HepG2 (cell line): ENCODE measurements around the gene ECM1. TPM values are rescaled to one million over a fixed set of nuclear protein-coding genes. Genes with fewer than 3 reads are reported as not detected.

ENCODE experiments used
- ARID2 ChIP-seq: sonication (generic); formaldehyde crosslinking; IDR thresholded peaks from 2 replicates; pipeline ENCODE4 v1.8.1; 2022; ENCODE audit warnings: mild to moderate bottlenecking, missing genetic modification reagents, borderline replicate concordance
- ARNTL ChIP-seq: sonication (generic); formaldehyde crosslinking; IDR thresholded peaks from 2 replicates; pipeline ENCODE4 v1.4.0; 2020; ENCODE audit warnings: mild to moderate bottlenecking, missing genetic modification reagents
- ATF5 ChIP-seq: sonication (generic); formaldehyde crosslinking; IDR thresholded peaks from 2 replicates; pipeline ENCODE4 v1.4.0; 2020; ENCODE audit warnings: mild to moderate bottlenecking, low read depth, missing genetic modification reagents
- CBFB ChIP-seq: sonication (generic); formaldehyde crosslinking; IDR thresholded peaks from 2 replicates; pipeline ENCODE4 v1.4.0; 2020; ENCODE audit warnings: missing genetic modification reagents
- DNMT3B ChIP-seq: conservative IDR thresholded peaks from 2 replicates; pipeline ENCODE4 v1.6.1; 2016; ENCODE audit warnings: missing biosample characterization, control low read depth
- ELF1 ChIP-seq: sonication (generic); formaldehyde crosslinking; IDR thresholded peaks from 2 replicates; pipeline ENCODE4 v1.4.0; 2020; ENCODE audit warnings: missing genetic modification reagents
- FOXA3 ChIP-seq: IDR thresholded peaks from 2 replicates; pipeline ENCODE4 v1.6.1; 2016; ENCODE audit warnings: missing genetic modification reagents, missing compliant biosample characterization
- HNRNPLL ChIP-seq: fragments of 200-400 bp; formaldehyde crosslinking; IDR thresholded peaks from 2 replicates; pipeline ENCODE4 v1.6.1; 2017; ENCODE audit warnings: mild to moderate bottlenecking, low read depth, low read length; ENCODE audit not compliant: poor library complexity, severe bottlenecking
- KDM2A ChIP-seq: sonication (generic); formaldehyde crosslinking; IDR thresholded peaks from 2 replicates; pipeline ENCODE4 v1.4.0; 2020; ENCODE audit warnings: low read depth, missing genetic modification reagents, borderline replicate concordance
- KMT2A ChIP-seq: sonication (generic); formaldehyde crosslinking; IDR thresholded peaks from 2 replicates; pipeline ENCODE4 v1.4.0; 2020; ENCODE audit warnings: missing genetic modification reagents
- MIER3 ChIP-seq: IDR thresholded peaks from 2 replicates; pipeline ENCODE4 v1.6.1; 2016; ENCODE audit warnings: missing compliant biosample characterization, borderline replicate concordance
- MTA3 ChIP-seq: sonication (generic); formaldehyde crosslinking; IDR thresholded peaks from 2 replicates; pipeline ENCODE4 v1.4.0; 2020; ENCODE audit warnings: missing genetic modification reagents
- PHF8 ChIP-seq: sonication (generic); formaldehyde crosslinking; IDR thresholded peaks from 2 replicates; pipeline ENCODE4 v1.5.0; 2020; ENCODE audit warnings: missing genetic modification reagents
- POGZ ChIP-seq: sonication (generic); formaldehyde crosslinking; IDR thresholded peaks from 2 replicates; pipeline ENCODE4 v1.4.0; 2020; ENCODE audit warnings: mild to moderate bottlenecking, missing genetic modification reagents
- POLR2AphosphoS5 ChIP-seq: IDR thresholded peaks from 2 replicates; pipeline ENCODE4 v1.6.1; 2012; ENCODE audit warnings: low read depth, low read length
- RAD21 ChIP-seq: fragments of 450-650 bp; formaldehyde crosslinking; IDR thresholded peaks from 2 replicates; pipeline ENCODE4 v1.5.0; 2020; ENCODE audit warnings: mild to moderate bottlenecking
- SNRNP70 ChIP-seq: fragments of 200-400 bp; formaldehyde crosslinking; IDR thresholded peaks from 2 replicates; pipeline ENCODE4 v1.6.1; 2017; ENCODE audit warnings: mild to moderate bottlenecking, low read depth, low read length, moderate library complexity
- U2AF1 ChIP-seq: fragments of 200-400 bp; formaldehyde crosslinking; optimal IDR thresholded peaks from 2 replicates; pipeline ENCODE3; 2017; ENCODE audit warnings: mild to moderate bottlenecking, low read depth, low read length
- ZC3H13 ChIP-seq: sonication (generic); formaldehyde crosslinking; IDR thresholded peaks from 2 replicates; pipeline ENCODE4 v1.8.1; 2023; ENCODE audit warnings: mild to moderate bottlenecking, missing genetic modification reagents, moderate library complexity
- ZNF574 ChIP-seq: sonication (generic); formaldehyde crosslinking; IDR thresholded peaks from 2 replicates; pipeline ENCODE4 v1.4.0; 2020; ENCODE audit warnings: missing genetic modification reagents
- ZNF577 ChIP-seq: sonication (generic); formaldehyde crosslinking; IDR thresholded peaks from 2 replicates; pipeline ENCODE4 v1.4.0; 2020; ENCODE audit warnings: mild to moderate bottlenecking, low read depth, missing genetic modification reagents, borderline replicate concordance
- ZNF800 ChIP-seq: sonication (generic); formaldehyde crosslinking; IDR thresholded peaks from 2 replicates; pipeline ENCODE4 v1.4.0; 2020; ENCODE audit warnings: missing genetic modification reagents
- ZNF83 ChIP-seq: sonication (generic); formaldehyde crosslinking; IDR thresholded peaks from 2 replicates; pipeline ENCODE4 v1.4.0; 2020; ENCODE audit warnings: missing genetic modification reagents, mild to moderate bottlenecking, borderline replicate concordance
- polyA plus RNA-seq, 8 experiments: library from polyadenylated mRNA; depleted of rRNA in 3 of 8; stranded (reverse) in 7 of 8; unstranded in 1 of 8; fragments of >200 nt; fragmentation: Illumina TruSeq in 4 of 8; extraction: Trizol in 4 of 8; gene quantifications; 2 replicates each; pipeline versions ENCODE4 v1.2.1 to v1.2.3, GENCODE V29; 2011 to 2016; ENCODE audit warnings: low read depth in 4 of 8, missing spikeins in 1 of 8, mixed read lengths in 1 of 8; ENCODE audit not compliant: insufficient read depth in 1 of 8
- total RNA-seq, 5 experiments: library from RNA; depleted of rRNA; stranded (reverse); fragments of >200 nt; fragmentation: Illumina TruSeq; extraction: Trizol; gene quantifications; 2 replicates each; pipeline ENCODE4 v1.2.3, GENCODE V29; 2016; ENCODE audit warnings: low read depth in 1 of 5
- TF ChIP-seq, protein P1 (sequence below): sonication (generic); formaldehyde crosslinking; conservative IDR thresholded peaks from 2 replicates; pipeline ENCODE4 v1.5.0; 2020; ENCODE audit warnings: missing genetic modification reagents

ECM1 gene
- total and polyA plus RNA-seq, 2 of the 13 experiments (the other 11 are each of a cell fraction or from before 2014, with no cell fraction given), result 0.42 to 1.0 TPM

DNA sequence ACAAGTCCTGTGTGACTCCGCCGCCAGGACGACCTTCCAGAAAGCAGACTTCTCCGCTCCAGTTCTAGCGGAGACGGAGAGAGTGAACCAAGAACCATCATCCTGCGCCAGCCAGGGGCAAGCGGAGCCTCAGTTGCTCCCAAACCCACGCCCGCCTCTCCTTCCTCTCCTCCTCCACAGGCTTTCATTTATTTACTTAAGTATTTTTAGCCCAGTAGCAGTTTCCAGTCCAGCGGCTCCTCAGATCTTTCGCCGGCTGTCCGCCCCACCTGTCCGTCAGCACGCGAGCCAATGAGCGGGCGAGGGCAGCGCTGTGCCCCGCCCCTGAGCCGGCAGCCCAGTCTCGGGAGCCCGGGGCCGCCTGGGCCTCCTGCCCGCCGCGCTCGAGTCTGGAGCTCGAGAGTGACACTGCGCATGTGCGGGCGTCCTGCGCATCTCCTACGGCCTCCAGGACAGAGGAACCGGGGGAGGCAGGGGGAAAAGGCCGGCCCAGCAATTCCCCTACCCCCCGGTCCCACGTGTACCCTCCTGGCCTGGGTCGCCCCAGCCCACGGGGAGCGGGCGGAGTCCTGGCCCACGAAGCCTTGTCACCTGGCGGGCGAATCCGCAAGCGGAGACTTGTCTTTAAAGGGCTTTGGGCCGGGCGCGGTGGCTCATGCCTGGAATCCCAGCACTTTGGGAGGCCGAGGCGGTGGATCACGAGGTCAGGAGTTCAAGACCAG is 7.6 kb downstream of the ECM1 start, which contains the start of gene FALEC (continued):
- TF ChIP-seq FOXA3 (CRISPR knock-in tag), result no peak
- TF ChIP-seq, protein P1, sequence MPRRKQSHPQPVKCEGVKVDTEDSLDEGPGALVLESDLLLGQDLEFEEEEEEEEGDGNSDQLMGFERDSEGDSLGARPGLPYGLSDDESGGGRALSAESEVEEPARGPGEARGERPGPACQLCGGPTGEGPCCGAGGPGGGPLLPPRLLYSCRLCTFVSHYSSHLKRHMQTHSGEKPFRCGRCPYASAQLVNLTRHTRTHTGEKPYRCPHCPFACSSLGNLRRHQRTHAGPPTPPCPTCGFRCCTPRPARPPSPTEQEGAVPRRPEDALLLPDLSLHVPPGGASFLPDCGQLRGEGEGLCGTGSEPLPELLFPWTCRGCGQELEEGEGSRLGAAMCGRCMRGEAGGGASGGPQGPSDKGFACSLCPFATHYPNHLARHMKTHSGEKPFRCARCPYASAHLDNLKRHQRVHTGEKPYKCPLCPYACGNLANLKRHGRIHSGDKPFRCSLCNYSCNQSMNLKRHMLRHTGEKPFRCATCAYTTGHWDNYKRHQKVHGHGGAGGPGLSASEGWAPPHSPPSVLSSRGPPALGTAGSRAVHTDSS (CRISPR knock-in tag), result no peak
- TF ChIP-seq ARID2, result no peak
- no peak for TF ChIP-seq MIER3
- TF ChIP-seq ZNF577 (CRISPR knock-in tag), result 0 out of 2 replicates have a peak, but pooled peaks have one; percentile 58
- TF ChIP-seq ATF5 (CRISPR knock-in tag), result peak; percentile 59; the same call in 1 of the 2 replicates
- peak; percentile 17; the same call in 1 of the 2 replicates for TF ChIP-seq ELF1 (CRISPR knock-in tag)
- TF ChIP-seq ZC3H13, result 0 out of 2 replicates have a peak, but pooled peaks have one; percentile 5
- TF ChIP-seq KMT2A, result no peak
- peak; percentile 22; the same call in 1 of the 2 replicates for TF ChIP-seq KDM2A (CRISPR knock-in tag)
- no peak for TF ChIP-seq DNMT3B (CRISPR knock-in tag)
- peak; percentile 67 for TF ChIP-seq POLR2AphosphoS5
- TF ChIP-seq MTA3, result no peak
- TF ChIP-seq U2AF1, result no peak
- peak; percentile 13; the same call in 1 of the 2 replicates for TF ChIP-seq RAD21
- 0 out of 2 replicates have a peak, but pooled peaks have one; percentile 8 for TF ChIP-seq CBFB (CRISPR knock-in tag)
- TF ChIP-seq ZNF83, result 0 out of 2 replicates have a peak, but pooled peaks have one; percentile 23
- TF ChIP-seq PHF8, result peak; percentile 75
- peak; percentile 6; the same call in 1 of the 2 replicates for TF ChIP-seq ZNF574 (CRISPR knock-in tag)
- peak; percentile 80 for TF ChIP-seq HNRNPLL
- 0 out of 2 replicates have a peak, but pooled peaks have one; percentile 59 for TF ChIP-seq ARNTL (CRISPR knock-in tag)
- no peak for TF ChIP-seq SNRNP70
- TF ChIP-seq POGZ, result peak; percentile 68
- peak; percentile 51; the same call in 1 of the 2 replicates for TF ChIP-seq ZNF800
